HG02840 (cell line): ENCODE data around the gene MYOC.
"Not testable (repeated sequence)": the region's sequence is repeated elsewhere in the genome, so short reads cannot be mapped to it uniquely, and the experiment has no call there.

Experiments used
- ATAC-seq: cut with Tn5 transposase; IDR thresholded peaks from one replicate; pipeline ENCODE4 v1.9.1; 2021; ENCODE audit warnings: mild to moderate bottlenecking, moderate library complexity, moderate number of reproducible peaks; ENCODE audit not compliant: unreplicated experiment, low FRiP score

Gene MYOC

DNA sequence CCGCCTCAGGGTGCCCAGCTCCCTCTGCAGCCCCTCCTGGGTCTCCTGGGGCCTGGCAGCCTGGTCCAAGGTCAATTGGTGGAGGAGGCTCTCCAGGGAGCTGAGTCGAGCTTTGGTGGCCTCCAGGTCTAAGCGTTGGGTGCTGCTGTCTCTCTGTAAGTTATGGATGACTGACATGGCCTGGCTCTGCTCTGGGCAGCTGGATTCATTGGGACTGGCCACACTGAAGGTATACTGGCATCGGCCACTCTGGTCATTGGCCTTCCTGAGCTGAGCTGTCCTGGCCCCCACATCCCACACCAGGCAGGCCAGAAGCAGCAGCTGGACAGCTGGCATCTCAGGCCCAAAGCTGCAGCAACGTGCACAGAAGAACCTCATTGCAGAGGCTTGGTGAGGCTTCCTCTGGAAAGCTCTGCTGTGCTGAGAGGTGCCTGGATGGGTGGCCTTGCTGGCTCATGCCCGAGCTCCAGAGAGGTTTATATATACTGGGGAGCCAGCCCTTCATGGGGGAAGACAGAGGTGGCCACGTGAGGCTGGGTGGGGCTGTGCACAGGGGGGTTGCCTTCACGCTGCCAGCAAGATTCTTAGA lies at the start of gene MYOC:
MYOC (minus strand) TSS at position 455 of the 589 bp plus-strand sequence; CDS start at position 378, 77 bp downstream.
- ATAC-seq = no peak

DNA sequence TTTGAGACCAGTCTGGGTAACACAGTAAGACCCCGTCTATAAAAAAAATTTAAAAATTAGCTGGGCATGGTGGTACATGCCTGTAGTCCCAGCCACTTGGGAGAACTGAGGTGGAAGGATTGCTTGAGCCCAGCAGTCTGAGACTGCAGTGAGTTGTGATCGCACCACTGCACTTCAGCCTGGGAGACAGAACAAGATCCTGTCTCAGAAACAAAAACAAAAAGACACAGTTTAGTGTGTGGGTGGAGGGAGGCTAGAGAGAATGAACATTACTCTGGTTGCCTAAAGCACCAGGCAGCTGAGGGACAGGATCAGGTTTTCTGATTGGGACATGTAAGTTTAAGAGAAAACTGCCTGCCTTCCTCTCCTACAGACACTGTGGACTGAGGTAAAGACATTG lies 47.0 kb upstream of the MYOC start:
- ATAC-seq = no peak

DNA sequence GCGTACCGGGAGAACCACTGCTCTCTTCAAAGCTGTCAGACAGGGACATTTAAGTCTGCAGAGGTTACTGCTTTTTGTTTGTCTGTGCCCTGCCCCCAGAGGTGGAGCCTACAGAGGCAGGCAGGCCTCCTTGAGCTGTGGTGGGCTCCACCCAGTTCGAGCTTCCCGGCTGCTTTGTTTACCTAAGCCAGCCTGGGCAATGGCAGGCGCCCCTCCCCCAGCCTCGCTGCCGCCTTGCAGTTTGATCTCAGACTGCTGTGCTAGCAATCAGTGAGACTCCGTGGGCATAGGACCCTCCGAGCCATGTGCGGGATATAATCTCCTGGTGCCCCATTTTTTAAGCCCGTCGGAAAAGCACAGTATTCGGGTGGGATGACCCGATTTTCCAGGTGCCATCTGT lies 43.3 kb upstream of the MYOC start:
- not testable (repeated sequence) for ATAC-seq

GRCh38 chr1:171693541-171693940 lies 41.1 kb upstream of the MYOC start:
- not testable (repeated sequence) for ATAC-seq

GRCh38 chr1:171683870-171684269 lies 31.4 kb upstream of the MYOC start:
- ATAC-seq = no peak

DNA sequence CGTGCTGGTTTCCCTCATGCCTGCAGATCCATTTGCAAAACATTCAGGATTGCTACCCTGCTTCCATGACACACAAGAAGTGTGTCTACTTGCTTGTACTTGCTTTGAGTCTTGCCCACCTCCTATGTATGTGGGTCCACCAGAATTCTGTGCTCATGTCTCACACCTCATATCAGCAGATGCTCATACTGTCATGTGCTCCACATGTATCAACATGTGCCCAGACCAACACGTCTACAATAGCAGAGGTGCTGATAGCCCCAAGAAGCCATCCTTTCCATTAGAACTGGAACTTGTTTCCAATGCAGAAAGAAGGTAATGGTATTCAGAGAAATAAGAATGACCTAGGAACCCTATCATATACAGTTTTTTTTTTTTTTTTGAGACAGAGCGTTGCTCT lies 27.9 kb upstream of the MYOC start:
- ATAC-seq = no peak

- no peak for ATAC-seq
Measured at GRCh38 chr1:171676823-171677222, 24.3 kb upstream of the MYOC start.

- no peak for ATAC-seq
Measured at GRCh38 chr1:171674431-171675405, 22.2 kb upstream of the MYOC start.

GRCh38 chr1:171670739-171671138 lies 18.3 kb upstream of the MYOC start:
- ATAC-seq = no peak

- ATAC-seq = no peak
Measured at GRCh38 chr1:171668372-171668771, 15.9 kb upstream of the MYOC start.

GRCh38 chr1:171666114-171666769 lies 13.8 kb upstream of the MYOC start:
- ATAC-seq = no peak

DNA sequence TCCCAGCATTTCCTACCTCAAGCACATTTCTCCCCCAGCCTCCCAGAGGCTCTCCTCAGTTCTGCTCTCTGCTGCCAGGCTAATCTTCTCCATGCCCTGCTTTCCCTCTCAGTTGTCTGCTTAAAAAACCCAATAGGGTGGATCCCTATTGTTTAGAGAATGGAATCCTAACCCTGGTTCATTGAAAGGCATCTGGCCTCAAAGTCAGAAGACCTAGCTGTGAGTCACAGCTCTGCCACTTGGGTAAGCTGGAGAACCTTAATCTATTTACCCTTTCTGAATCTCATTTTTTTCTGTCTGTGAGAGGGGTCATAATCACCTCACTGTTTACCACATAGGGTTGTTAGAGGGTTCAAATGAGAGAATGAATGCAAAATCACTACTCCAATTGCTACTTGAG lies 12.5 kb upstream of the MYOC start:
- no peak for ATAC-seq

DNA sequence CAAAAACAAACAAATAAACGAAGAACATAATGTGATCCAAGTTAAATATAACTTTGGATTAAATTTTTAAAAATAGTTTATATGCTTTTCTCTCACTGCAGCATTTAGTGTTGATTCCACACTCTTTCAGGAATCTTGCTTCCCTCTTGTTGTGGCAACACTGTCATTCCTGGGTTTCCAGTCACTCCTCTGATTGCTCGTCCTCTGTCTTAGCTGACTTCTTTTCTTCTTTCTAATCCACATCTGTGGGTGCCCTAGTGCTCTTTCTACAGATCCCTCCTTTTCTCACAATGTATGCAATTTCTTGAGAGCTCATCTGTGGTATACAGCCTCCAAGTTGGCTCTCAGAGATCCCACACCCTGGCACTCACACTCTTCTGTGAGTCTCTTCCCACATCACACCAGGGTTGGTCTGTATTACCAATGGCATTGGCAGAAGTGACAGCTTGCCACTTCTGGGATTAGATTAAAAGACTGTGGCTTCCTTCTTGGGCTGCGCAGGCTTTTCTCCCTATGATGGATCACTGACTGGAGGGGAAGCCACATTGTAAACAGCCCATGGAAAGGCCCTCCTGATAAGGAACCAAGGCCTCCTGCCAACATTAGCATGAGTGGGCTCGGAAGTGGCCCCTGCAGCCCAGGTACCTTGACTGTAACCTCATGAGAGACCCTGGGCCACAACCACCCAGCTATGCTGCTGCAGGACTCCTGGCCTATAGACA lies 11.5 kb upstream of the MYOC start:
- ATAC-seq = no peak

DNA sequence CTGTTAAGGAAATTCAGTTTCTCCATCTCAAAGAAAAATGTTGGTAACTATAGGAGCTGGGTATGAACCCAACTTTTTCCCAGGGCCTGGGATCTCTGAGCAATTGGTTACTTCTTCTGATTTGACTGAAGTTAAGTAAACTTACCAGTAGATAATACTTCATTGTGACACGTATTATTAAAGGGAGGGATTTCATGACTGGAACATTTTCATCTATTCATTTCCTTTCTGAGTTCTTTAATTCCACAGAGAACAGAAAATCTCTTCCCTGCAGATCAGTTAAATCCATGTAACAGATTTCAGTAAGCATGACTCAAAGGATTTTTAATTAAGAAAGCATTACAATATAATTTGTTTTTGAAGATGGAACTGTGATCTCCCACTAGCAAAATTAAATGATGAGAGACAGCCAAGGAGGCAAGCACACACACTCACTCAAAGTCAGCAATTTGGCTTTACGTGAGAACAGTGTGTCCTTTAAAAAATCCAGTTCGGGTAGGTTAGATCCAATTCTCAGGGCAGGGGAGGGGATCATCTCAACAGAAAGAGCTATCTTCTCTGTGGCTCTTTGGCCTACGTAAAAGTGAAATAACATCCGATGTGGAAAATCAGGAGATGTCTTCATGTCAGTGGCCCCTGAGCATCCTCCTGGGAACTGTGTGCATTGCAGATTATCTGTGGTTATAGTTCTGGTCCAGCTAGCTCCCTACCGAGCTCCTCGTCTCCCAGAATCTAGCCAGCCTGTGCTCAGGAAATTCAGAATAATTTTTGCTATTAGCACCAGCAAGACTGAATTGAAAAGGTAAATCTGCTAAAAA lies 10.8 kb upstream of the MYOC start:
- no peak for ATAC-seq

- ATAC-seq = no peak
Measured at GRCh38 chr1:171661076-171661650, 8.7 kb upstream of the MYOC start.

GRCh38 chr1:171656206-171656605 lies 3.7 kb upstream of the MYOC start:
- ATAC-seq = not testable (repeated sequence)

DNA sequence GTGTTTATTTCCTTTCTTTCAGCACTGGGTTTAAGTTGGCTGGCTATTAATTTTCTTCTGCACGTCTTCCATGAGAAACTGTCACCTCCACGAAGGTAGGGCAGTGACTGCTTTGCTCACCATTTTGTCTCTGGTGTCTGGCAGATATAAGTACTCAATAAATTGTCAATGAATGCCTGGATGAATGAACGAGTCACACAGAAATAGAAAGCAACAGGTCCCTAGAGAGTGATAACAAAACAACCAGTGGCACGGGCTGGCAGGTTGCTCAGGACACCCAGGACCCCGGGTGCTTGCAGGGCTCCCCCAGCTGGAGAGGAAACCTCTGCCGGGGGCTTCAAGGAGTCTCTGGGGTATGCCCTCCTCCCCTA lies 3.2 kb upstream of the MYOC start:
- no peak for ATAC-seq

GRCh38 chr1:171654942-171655745 lies 2.7 kb upstream of the MYOC start:
- ATAC-seq = no peak
